ENCODE data around the gene PHACTR3. TPM values are rescaled to one million over a fixed set of nuclear protein-coding genes. Genes with fewer than 3 reads are reported as not detected.

PHACTR3 gene
- polyA plus RNA-seq, 1 donor (not counting 4 experiments of a cell fraction or from before 2014, with no cell fraction given) = 2.6 TPM

DNA sequence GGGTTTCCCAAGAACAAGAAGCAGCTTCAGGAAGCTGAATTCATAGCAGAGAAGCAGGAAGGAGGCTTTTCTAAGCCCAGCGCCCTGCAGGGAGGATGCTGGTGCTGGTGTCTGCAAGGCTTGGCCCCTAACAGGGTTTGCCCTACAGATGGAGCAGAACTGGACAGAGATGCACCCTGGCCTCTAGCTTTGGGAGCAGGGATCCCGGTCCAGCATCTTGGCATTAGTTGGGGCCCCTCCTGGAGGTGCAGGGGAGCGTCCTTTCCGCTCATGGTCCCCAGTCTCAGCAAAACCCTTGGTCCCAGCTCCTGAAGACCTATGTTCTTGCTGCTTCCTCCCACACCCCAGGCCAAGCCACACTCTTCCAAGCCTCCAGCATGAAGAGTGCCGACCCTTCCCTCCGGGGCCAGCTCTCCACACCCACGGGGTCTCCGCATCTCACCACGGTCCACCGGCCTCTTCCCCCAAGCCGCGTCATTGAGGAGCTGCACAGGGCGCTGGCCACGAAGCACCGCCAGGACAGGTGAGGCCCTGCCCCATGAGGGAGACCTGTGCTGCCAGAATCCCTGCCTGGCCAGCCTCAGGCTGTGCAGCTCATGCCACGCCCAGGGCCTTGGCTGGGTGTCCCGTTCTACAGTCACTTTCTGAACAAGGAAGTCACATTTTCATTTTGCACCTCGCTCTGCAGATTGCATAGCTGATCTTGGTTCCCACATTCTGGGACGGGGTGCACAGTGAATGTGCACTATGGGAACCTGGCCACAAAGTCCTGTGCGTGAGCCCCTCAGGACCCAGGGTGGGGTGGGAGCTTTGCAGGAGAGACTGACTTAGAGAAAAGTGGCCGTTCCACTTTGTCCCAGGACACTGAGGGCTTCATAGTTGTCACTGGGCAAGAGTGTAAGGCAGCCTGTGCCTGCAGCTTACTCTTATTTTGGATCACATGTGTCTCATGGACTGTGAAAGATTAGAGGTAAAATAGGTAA lies 168.9 kb downstream of the PHACTR3 start:
- Histone ChIP-seq H3K4me3 (ENCODE audit: control insufficient read depth in 2 of 3, extremely low read depth in 1 of 3, insufficient read depth in 2 of 3, low read depth in 1 of 3, low read length in 3 of 3) (no peak overlapping the region), H3K27me3 (ENCODE audit: control insufficient read depth, extremely low read depth, insufficient read depth, low read length) (peaks cover 8% of the 10 kb centered on the region), H3K79me2 (ENCODE audit: control insufficient read depth, insufficient read depth, low read length) (no peaks in the 10 kb centered on the region), H4K20me1 (ENCODE audit: control insufficient read depth, extremely low read depth, insufficient read depth, low read length) (no peaks in the 10 kb centered on the region), H3K9me1 (ENCODE audit: control insufficient read depth, extremely low read depth, insufficient read depth, low read length) (no peaks in the 10 kb centered on the region), H2AFZ (ENCODE audit: control insufficient read depth, low read length) (no peak overlapping the region), H3K4me2 (ENCODE audit: control insufficient read depth, extremely low read depth, insufficient read depth, low read depth, low read length) (no peak overlapping the region), H3K9me3 (ENCODE audit: control insufficient read depth, low read depth, low read length) (no peaks in the 10 kb centered on the region), H3K9ac (ENCODE audit: control insufficient read depth, extremely low read depth, insufficient read depth, low read length) (no peak overlapping the region), H3K36me3 (ENCODE audit: control insufficient read depth in 2 of 2, extremely low read depth in 1 of 2, insufficient read depth in 2 of 2, low read length in 2 of 2) (no peaks in the 10 kb centered on the region), H3K4me1 (ENCODE audit: control insufficient read depth, extremely low read depth, insufficient read depth, low read length) (no peaks in the 10 kb centered on the region), H3K27ac (ENCODE audit: control insufficient read depth, insufficient read depth, low read length) (no peak overlapping the region)
- DNase-seq (ENCODE audit: low read depth, low spot score) (no peak), FAIRE-seq (no peak)
- no peak for TF ChIP-seq EZH2 (IDR thresholded peaks at IDR 0.05; ENCODE audit: low read length)
- TF ChIP-seq, protein P1, sequence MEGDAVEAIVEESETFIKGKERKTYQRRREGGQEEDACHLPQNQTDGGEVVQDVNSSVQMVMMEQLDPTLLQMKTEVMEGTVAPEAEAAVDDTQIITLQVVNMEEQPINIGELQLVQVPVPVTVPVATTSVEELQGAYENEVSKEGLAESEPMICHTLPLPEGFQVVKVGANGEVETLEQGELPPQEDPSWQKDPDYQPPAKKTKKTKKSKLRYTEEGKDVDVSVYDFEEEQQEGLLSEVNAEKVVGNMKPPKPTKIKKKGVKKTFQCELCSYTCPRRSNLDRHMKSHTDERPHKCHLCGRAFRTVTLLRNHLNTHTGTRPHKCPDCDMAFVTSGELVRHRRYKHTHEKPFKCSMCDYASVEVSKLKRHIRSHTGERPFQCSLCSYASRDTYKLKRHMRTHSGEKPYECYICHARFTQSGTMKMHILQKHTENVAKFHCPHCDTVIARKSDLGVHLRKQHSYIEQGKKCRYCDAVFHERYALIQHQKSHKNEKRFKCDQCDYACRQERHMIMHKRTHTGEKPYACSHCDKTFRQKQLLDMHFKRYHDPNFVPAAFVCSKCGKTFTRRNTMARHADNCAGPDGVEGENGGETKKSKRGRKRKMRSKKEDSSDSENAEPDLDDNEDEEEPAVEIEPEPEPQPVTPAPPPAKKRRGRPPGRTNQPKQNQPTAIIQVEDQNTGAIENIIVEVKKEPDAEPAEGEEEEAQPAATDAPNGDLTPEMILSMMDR (optimal IDR thresholded peaks at IDR 0.05 in 1 of 3, IDR thresholded peaks at IDR 0.05 in 1 of 3, conservative IDR thresholded peaks at IDR 0.05 in 1 of 3; ENCODE audit: extremely low read depth in 1 of 3, insufficient read depth in 2 of 3, low read length in 3 of 3) = no peak
- dilution Hi-C loops (cut with MboI; ENCODE audit: extremely low pct_ligation_motif_present, low sequenced_read_pairs) = no loop called here

DNA sequence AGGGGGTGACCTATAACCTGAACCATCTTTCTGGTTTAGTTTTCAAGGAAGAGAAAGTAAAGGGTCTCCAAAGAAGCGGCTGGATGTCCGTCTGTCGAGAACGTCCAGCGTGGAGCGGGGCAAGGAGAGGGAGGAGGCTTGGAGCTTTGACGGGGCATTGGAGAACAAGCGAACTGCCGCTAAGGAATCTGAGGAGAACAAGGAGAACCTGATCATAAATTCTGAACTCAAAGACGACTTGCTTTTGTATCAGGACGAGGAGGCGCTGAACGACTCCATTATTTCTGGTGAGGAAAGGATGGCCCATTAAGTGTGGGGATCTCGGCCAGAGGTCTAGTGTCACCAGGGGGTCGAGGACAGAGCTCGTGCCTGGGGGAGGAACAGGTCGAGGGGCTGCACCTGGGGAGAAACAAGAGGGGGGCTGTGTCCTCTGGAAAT lies 169.9 kb downstream of the PHACTR3 start:
- H3K4me2 ChIP-seq (ENCODE audit: control insufficient read depth, extremely low read depth, insufficient read depth, low read depth, low read length) = no peak overlapping the region
- no peak for FAIRE-seq
- H3K79me2 ChIP-seq (ENCODE audit: control insufficient read depth, insufficient read depth, low read length) = no peaks in the 10 kb centered on the region
- TF ChIP-seq, protein P1 (optimal IDR thresholded peaks at IDR 0.05 in 1 of 3, IDR thresholded peaks at IDR 0.05 in 1 of 3, conservative IDR thresholded peaks at IDR 0.05 in 1 of 3; ENCODE audit: extremely low read depth in 1 of 3, insufficient read depth in 2 of 3, low read length in 3 of 3) = no peak
- TF ChIP-seq EZH2 (IDR thresholded peaks at IDR 0.05; ENCODE audit: low read length) = no peak
- H3K9me1 ChIP-seq (ENCODE audit: control insufficient read depth, extremely low read depth, insufficient read depth, low read length) = no peaks in the 10 kb centered on the region
- peaks cover 8% of the 10 kb centered on the region for H3K27me3 ChIP-seq (ENCODE audit: control insufficient read depth, extremely low read depth, insufficient read depth, low read length)
- H3K4me3 ChIP-seq (ENCODE audit: control insufficient read depth in 2 of 3, extremely low read depth in 1 of 3, insufficient read depth in 2 of 3, low read depth in 1 of 3, low read length in 3 of 3) = no peak overlapping the region
- no peaks in the 10 kb centered on the region for H3K9me3 ChIP-seq (ENCODE audit: control insufficient read depth, low read depth, low read length)
- no peak for DNase-seq (ENCODE audit: low read depth, low spot score)
- no peaks in the 10 kb centered on the region for H3K36me3 ChIP-seq (ENCODE audit: control insufficient read depth in 2 of 2, extremely low read depth in 1 of 2, insufficient read depth in 2 of 2, low read length in 2 of 2)
- H4K20me1 ChIP-seq (ENCODE audit: control insufficient read depth, extremely low read depth, insufficient read depth, low read length) = no peaks in the 10 kb centered on the region
- no peak overlapping the region for H3K27ac ChIP-seq (ENCODE audit: control insufficient read depth, insufficient read depth, low read length)
- dilution Hi-C loops (cut with MboI; ENCODE audit: extremely low pct_ligation_motif_present, low sequenced_read_pairs) = no loop called here
- H3K9ac ChIP-seq (ENCODE audit: control insufficient read depth, extremely low read depth, insufficient read depth, low read length) = no peak overlapping the region
- no peaks in the 10 kb centered on the region for H3K4me1 ChIP-seq (ENCODE audit: control insufficient read depth, extremely low read depth, insufficient read depth, low read length)
- no peak overlapping the region for H2AFZ ChIP-seq (ENCODE audit: control insufficient read depth, low read length)
